A673 (cell line): Measurements from ENCODE around the gene LSM4.
A peak's percentile ranks its signal among the peaks of the same experiment; 100 is the strongest.

Source experiments
- CTCF ChIP-seq: fragments of 300-800, 200-600 bp; sonication (generic); conservative IDR thresholded peaks from 2 replicates; pipeline ENCODE4 v1.5.1; 2017; ENCODE audit warnings: low read depth, mild to moderate bottlenecking, antibody characterized with exemption, low read length, moderate library complexity, mixed read lengths
- EZH2 ChIP-seq: fragments of 200-600 bp; sonication (generic); IDR thresholded peaks from 2 replicates; pipeline ENCODE4 v1.6.1; 2017; ENCODE audit warnings: borderline replicate concordance, low read depth, mild to moderate bottlenecking, mixed read lengths, antibody characterized with exemption, low read length; ENCODE audit not compliant: poor library complexity, severe bottlenecking

GRCh38 chr19:18287836-18288772, 34.8 kb downstream of the LSM4 start:
- TF ChIP-seq EZH2: no peak
- TF ChIP-seq CTCF: 0 out of 2 replicates have a peak, but pooled peaks have one; percentile 29
